AG20443 (cell line): Measurements from ENCODE around the gene EXPH5.

Source experiments
- DNase-seq: peaks from one replicate; pipeline ENCODE4 v3.0.0; 2012; ENCODE audit warnings: low spot score, mixed read lengths

EXPH5 gene

DNA sequence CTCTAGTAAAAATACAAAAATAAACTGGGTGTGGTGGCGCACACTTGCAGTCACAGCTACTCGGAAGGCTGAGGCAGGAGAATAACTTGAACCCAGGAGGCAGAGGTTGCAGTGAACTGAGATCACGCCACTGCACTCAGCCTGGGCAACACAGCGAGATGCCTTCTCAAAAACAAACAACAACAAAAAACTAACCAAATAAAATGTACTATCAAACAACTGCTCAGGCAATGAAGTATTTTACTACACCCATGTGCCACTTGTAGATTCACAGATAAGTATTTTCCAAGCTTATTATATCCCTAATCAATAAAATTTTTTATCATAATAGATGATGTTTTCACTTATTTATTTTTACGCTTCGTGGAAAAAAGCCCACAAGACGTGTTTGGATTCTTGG is 127.2 kb downstream of the EXPH5 start:
- no peak for DNase-seq
